ENCODE measurements around the gene CATSPERB. TPM values are rescaled to one million over a fixed set of nuclear protein-coding genes. Genes with fewer than 3 reads are reported as not detected.

Gene CATSPERB
- total RNA-seq, 4 donors from 2014 or later, result 0.84 to 3.9 (median 2.0) TPM; not detected in 1

DNA sequence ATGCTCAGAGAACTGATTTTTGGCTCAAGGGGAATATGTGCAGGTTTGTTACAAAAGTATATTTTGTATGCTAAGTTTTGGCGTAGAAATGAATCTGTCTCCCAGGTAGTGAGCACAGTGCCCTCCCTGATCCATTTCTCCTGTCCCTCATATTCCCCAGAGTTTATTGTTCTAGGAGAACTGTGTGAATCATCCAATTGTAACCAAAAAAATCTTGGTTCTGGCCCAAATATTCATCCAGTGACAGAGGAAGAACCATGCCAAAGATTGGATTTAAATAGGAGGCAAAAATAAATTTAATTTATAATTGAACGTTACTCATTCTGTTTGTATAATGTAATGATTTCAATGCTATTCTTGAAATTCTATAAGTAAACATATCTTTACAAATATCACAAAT, 4.8 kb downstream of the CATSPERB start:
- WGBS, 2 donors, result 54 to 58% methylated on average over 2 of the region's 2 CpGs
- no peaks in the 10 kb centered on the region for H3K27me3 ChIP-seq
- TF ChIP-seq, protein P1, sequence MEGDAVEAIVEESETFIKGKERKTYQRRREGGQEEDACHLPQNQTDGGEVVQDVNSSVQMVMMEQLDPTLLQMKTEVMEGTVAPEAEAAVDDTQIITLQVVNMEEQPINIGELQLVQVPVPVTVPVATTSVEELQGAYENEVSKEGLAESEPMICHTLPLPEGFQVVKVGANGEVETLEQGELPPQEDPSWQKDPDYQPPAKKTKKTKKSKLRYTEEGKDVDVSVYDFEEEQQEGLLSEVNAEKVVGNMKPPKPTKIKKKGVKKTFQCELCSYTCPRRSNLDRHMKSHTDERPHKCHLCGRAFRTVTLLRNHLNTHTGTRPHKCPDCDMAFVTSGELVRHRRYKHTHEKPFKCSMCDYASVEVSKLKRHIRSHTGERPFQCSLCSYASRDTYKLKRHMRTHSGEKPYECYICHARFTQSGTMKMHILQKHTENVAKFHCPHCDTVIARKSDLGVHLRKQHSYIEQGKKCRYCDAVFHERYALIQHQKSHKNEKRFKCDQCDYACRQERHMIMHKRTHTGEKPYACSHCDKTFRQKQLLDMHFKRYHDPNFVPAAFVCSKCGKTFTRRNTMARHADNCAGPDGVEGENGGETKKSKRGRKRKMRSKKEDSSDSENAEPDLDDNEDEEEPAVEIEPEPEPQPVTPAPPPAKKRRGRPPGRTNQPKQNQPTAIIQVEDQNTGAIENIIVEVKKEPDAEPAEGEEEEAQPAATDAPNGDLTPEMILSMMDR (IDR thresholded peaks at IDR 0.05), result no peak
- TF ChIP-seq EP300 (IDR thresholded peaks at IDR 0.05), result no peak
- TF ChIP-seq POLR2A (IDR thresholded peaks at IDR 0.05), result no peak

DNA sequence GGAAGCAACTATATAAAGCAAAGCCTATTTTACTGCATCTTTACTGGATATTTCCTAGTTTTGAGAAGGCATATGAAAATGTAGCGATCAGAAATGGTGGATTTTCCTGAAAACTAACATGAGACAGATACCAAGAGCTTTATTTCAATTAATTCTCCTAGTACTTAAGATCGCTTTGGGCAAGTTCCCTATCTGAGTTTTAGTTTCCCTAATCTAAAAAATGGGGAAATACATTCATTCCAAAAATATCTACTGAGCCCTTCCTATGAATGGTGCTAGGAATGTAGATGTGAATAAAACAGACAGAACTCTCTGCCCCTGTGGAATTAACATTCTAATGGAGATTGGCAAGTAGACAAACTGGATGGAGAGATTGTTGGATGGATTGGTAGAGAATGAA, 8.4 kb downstream of the CATSPERB start:
- no peaks in the 10 kb centered on the region for H3K4me1 ChIP-seq
- H3K27ac ChIP-seq, result no peak overlapping the region
- TF ChIP-seq POLR2A (IDR thresholded peaks at IDR 0.05) (no peak), EP300 (IDR thresholded peaks at IDR 0.05) (no peak)
- TF ChIP-seq, protein P1 (IDR thresholded peaks at IDR 0.05), result no peak
- no peaks in the 10 kb centered on the region for H3K27me3 ChIP-seq
- H3K9me3 ChIP-seq, result no peaks in the 10 kb centered on the region
- no peak for DNase-seq (ENCODE audit: low spot score in 2 of 2)
- WGBS, 2 donors, result 85 to 86% methylated on average over 2 of the region's 2 CpGs
- H3K36me3 ChIP-seq, result no peaks in the 10 kb centered on the region
- H3K4me3 ChIP-seq, result no peak overlapping the region

More for the DNA sequence above, 4.8 kb downstream of the CATSPERB start:
- Histone ChIP-seq H3K9me3 (no peaks in the 10 kb centered on the region), H3K4me3 (no peak overlapping the region), H3K36me3 (no peaks in the 10 kb centered on the region), H3K4me1 (no peaks in the 10 kb centered on the region), H3K27ac (no peak overlapping the region)
- no peak for DNase-seq (ENCODE audit: low spot score in 2 of 2)

DNA sequence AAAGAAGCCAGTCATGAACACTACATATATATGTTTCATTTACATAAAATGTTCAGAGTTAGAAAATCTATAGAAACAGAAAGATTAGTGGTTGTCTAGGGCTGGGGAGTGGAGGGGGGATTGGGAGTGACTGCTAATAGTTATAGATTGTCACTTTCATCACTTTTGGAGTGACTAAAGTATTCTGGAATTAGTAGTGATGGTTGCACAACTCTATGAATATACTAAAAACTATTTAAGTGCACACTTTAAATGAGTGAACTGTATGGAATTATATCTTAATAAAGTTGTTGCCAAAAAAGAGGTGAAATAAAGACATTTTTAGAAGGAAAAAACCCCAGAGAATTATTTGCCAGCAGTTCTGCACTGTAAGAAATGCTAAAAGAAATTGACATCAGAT, 9.5 kb downstream of the CATSPERB start:
- TF ChIP-seq EP300 (IDR thresholded peaks at IDR 0.05), result no peak
- TF ChIP-seq POLR2A (IDR thresholded peaks at IDR 0.05), result no peak
- TF ChIP-seq, protein P1 (IDR thresholded peaks at IDR 0.05), result no peak
- Histone ChIP-seq H3K9me3 (no peaks in the 10 kb centered on the region), H3K4me1 (no peaks in the 10 kb centered on the region), H3K27ac (no peak overlapping the region), H3K36me3 (no peaks in the 10 kb centered on the region), H3K27me3 (no peaks in the 10 kb centered on the region), H3K4me3 (no peak overlapping the region)
- no peak for DNase-seq (ENCODE audit: low spot score in 2 of 2)

DNA sequence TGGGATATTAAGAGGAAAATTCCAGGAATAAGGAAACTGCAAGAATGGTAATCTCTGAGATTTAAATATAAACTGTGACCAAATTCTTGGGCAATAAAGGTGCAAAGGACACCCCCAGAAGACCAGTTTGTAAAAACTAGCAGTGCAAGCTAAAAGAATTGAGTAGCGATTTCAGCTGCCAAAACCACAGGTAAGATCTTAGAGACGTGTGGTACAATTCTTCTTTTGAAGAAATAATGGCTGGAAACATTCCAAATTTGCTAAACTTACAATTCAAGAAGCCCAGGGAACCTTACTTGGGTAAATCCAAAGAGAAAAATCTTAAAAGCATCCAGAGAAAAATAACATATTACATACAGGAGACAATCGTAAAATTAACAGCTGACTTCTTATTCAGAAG, 12.0 kb downstream of the CATSPERB start:
- WGBS, 2 donors, result 65 to 68% methylated on average over 3 of the region's 3 CpGs
- H3K9me3 ChIP-seq, result no peaks in the 10 kb centered on the region
- H3K27ac ChIP-seq, result no peak overlapping the region
- no peaks in the 10 kb centered on the region for H3K36me3 ChIP-seq
- DNase-seq (ENCODE audit: low spot score in 2 of 2), result no peak
- no peak for TF ChIP-seq POLR2A (IDR thresholded peaks at IDR 0.05)
- TF ChIP-seq EP300 (IDR thresholded peaks at IDR 0.05), result no peak
- TF ChIP-seq, protein P1 (IDR thresholded peaks at IDR 0.05), result no peak
- no peaks in the 10 kb centered on the region for H3K27me3 ChIP-seq
- no peak overlapping the region for H3K4me3 ChIP-seq
- H3K4me1 ChIP-seq, result no peaks in the 10 kb centered on the region

DNA sequence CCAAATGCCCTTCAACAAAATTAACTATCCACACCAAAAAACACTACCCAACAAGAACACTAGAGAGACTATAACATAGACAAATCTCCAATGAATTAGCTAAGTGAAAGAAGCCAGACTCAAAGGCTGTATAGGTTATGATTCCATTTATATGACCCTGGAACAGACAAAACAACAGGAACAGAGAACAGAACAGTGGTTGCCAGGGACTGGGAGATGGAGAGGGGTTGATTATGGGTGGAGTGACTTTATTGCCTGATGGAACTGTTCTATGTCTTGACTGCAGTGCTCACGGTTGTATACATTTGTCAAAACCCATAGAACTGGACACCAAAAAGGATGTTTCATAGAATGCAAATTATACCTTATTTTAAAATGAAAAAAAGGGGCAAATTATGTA, 14.9 kb downstream of the CATSPERB start:
- 74 to 78% methylated on average over 1 of the region's 1 CpG for WGBS, 2 donors
- no peak overlapping the region for H3K4me3 ChIP-seq
- no peak for DNase-seq (ENCODE audit: low spot score in 2 of 2)
- TF ChIP-seq POLR2A (IDR thresholded peaks at IDR 0.05) (no peak), EP300 (IDR thresholded peaks at IDR 0.05) (no peak)
- TF ChIP-seq, protein P1 (IDR thresholded peaks at IDR 0.05), result no peak
- H3K9me3 ChIP-seq, result no peaks in the 10 kb centered on the region
- H3K4me1 ChIP-seq, result no peaks in the 10 kb centered on the region
- H3K36me3 ChIP-seq, result no peaks in the 10 kb centered on the region
- H3K27me3 ChIP-seq, result no peaks in the 10 kb centered on the region
- H3K27ac ChIP-seq, result no peak overlapping the region

All from tibial nerve (tissue), 4 donors.